Measurements from ENCODE around the gene PIK3CB. TPM values are rescaled to one million over a fixed set of nuclear protein-coding genes. Genes with fewer than 3 reads are reported as not detected.

Gene PIK3CB
- total and polyA plus RNA-seq, 4 donors = 4.7 to 15.9 (median 11.1) TPM

DNA sequence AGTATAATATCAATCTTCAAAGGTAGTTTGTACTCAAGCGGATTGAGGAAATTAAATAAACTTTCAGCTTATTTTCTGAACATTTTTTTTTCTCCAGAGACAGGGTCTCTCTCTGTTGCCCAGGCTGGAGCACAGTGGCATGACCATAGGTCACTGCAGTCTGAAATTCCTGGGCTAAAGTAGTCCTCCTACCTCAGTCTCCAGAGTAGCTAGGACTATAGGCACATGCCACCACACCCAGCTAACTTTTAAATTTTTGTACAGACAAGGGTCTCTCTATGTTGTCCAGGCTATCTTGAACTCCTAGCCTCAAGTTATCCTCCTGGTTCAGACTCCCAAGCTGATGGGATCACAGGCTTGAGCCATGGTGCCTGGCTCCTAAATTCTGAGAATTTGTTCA, 129.1 kb downstream of the PIK3CB start:
- Histone ChIP-seq H3K4me1 (ENCODE audit: control insufficient read depth in 4 of 4, insufficient read depth in 4 of 4, low read length in 3 of 4) (no peaks in the 10 kb centered on the region), H3K9me3 (ENCODE audit: control insufficient read depth in 4 of 4, low read length in 3 of 4) (no peaks in the 10 kb centered on the region), H3K27ac (ENCODE audit: low read depth in 1 of 2, low read length in 2 of 2) (no peak overlapping the region), H3K4me3 (ENCODE audit: low read depth in 1 of 3, low read length in 3 of 3) (no peak overlapping the region), H3K9ac (ENCODE audit: low read depth in 1 of 2, low read length in 2 of 2) (no peak overlapping the region), H3K27me3 (ENCODE audit: control insufficient read depth in 4 of 4, insufficient read depth in 4 of 4, low read length in 3 of 4) (no peaks in the 10 kb centered on the region), H3K36me3 (ENCODE audit: control insufficient read depth in 4 of 4, insufficient read depth in 3 of 4, low read depth in 1 of 4, low read length in 3 of 4) (peaks cover 2 to 9% (median 4%) of the 10 kb centered on the region in 4 donors)
- DNase-seq (ENCODE audit: low spot score) = no peak
- 100% methylated on average over 1 of the region's 1 CpG for WGBS
- TF ChIP-seq REST (IDR thresholded peaks at IDR 0.05) = no peak
- TF ChIP-seq CTCF (IDR thresholded peaks at IDR 0.05; ENCODE audit: low read depth, low read length, missing input control) = no peak
- no peak for TF ChIP-seq RAD21 (IDR thresholded peaks at IDR 0.05)
- no peak for TF ChIP-seq FOXA1 (IDR thresholded peaks at IDR 0.05)
- no peak for TF ChIP-seq JUND (IDR thresholded peaks at IDR 0.05)
- no peak for TF ChIP-seq SP1 (IDR thresholded peaks at IDR 0.05)
- no peak for TF ChIP-seq FOXA2 (IDR thresholded peaks at IDR 0.05)
- no peak for TF ChIP-seq YY1 (IDR thresholded peaks at IDR 0.05)
- TF ChIP-seq, protein P1, sequence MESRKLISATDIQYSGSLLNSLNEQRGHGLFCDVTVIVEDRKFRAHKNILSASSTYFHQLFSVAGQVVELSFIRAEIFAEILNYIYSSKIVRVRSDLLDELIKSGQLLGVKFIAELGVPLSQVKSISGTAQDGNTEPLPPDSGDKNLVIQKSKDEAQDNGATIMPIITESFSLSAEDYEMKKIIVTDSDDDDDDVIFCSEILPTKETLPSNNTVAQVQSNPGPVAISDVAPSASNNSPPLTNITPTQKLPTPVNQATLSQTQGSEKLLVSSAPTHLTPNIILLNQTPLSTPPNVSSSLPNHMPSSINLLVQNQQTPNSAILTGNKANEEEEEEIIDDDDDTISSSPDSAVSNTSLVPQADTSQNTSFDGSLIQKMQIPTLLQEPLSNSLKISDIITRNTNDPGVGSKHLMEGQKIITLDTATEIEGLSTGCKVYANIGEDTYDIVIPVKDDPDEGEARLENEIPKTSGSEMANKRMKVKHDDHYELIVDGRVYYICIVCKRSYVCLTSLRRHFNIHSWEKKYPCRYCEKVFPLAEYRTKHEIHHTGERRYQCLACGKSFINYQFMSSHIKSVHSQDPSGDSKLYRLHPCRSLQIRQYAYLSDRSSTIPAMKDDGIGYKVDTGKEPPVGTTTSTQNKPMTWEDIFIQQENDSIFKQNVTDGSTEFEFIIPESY (IDR thresholded peaks at IDR 0.05) = no peak
- TF ChIP-seq RXRA (IDR thresholded peaks at IDR 0.05) = no peak
- no peak for TF ChIP-seq TAF1 (conservative IDR thresholded peaks at IDR 0.05)
- TF ChIP-seq EGR1 (IDR thresholded peaks at IDR 0.05; ENCODE audit: low read depth in 2 of 2) = no peak
- no peak for TF ChIP-seq ATF3 (IDR thresholded peaks at IDR 0.05)
- TF ChIP-seq GABPA (IDR thresholded peaks at IDR 0.05 in 1 of 2, conservative IDR thresholded peaks at IDR 0.05 in 1 of 2) = no peak
- TF ChIP-seq NR2F2 (IDR thresholded peaks at IDR 0.05) = no peak

GRCh38 chr3:138696666-138697370, 137.9 kb downstream of the PIK3CB start:
- no peaks in the 10 kb centered on the region for H3K4me1 ChIP-seq (ENCODE audit: control insufficient read depth in 4 of 4, insufficient read depth in 4 of 4, low read length in 3 of 4)
- no peak overlapping the region for H3K9ac ChIP-seq (ENCODE audit: low read depth in 1 of 2, low read length in 2 of 2)
- no peak overlapping the region for H3K4me3 ChIP-seq (ENCODE audit: low read depth in 1 of 3, low read length in 3 of 3)
- no peaks in the 10 kb centered on the region for H3K27me3 ChIP-seq (ENCODE audit: control insufficient read depth in 4 of 4, insufficient read depth in 4 of 4, low read length in 3 of 4)
- WGBS = 94% methylated on average over 1 of the region's 1 CpG
- peaks cover 0 to 4% (median under 1%) of the 10 kb centered on the region in 4 donors for H3K36me3 ChIP-seq (ENCODE audit: control insufficient read depth in 4 of 4, insufficient read depth in 3 of 4, low read depth in 1 of 4, low read length in 3 of 4)
- H3K27ac ChIP-seq (ENCODE audit: low read depth in 1 of 2, low read length in 2 of 2) = no peak overlapping the region
- no peak for DNase-seq (ENCODE audit: low spot score)
- no peaks in the 10 kb centered on the region for H3K9me3 ChIP-seq (ENCODE audit: control insufficient read depth in 4 of 4, low read length in 3 of 4)
- no peak for TF ChIP-seq JUND (IDR thresholded peaks at IDR 0.05)
- no peak for TF ChIP-seq SP1 (IDR thresholded peaks at IDR 0.05)
- no peak for TF ChIP-seq RAD21 (IDR thresholded peaks at IDR 0.05)
- TF ChIP-seq HNF4G (IDR thresholded peaks at IDR 0.05) = no peak
- TF ChIP-seq YY1 (IDR thresholded peaks at IDR 0.05) = no peak
- TF ChIP-seq HNF4A (conservative IDR thresholded peaks at IDR 0.05) = no peak
- TF ChIP-seq NR2F2 (IDR thresholded peaks at IDR 0.05) = no peak
- no peak for TF ChIP-seq GABPA (IDR thresholded peaks at IDR 0.05 in 1 of 2, conservative IDR thresholded peaks at IDR 0.05 in 1 of 2)
- TF ChIP-seq REST (IDR thresholded peaks at IDR 0.05) = no peak
- TF ChIP-seq TAF1 (conservative IDR thresholded peaks at IDR 0.05) = no peak
- TF ChIP-seq, protein P1 (IDR thresholded peaks at IDR 0.05) = no peak

All from liver (tissue), 9 donors.